HEK293 (cell line): ENCODE data around the gene MEX3C.

Source experiments
- CTCF ChIP-seq: fragments of 450-650 bp; formaldehyde crosslinking; IDR thresholded peaks from 2 replicates; pipeline ENCODE4 v1.5.1; 2016; ENCODE audit warnings: missing biosample characterization, missing genetic modification characterization
- SCRT1 ChIP-seq: fragments of 450-650 bp; formaldehyde crosslinking; IDR thresholded peaks from 2 replicates; pipeline ENCODE4 v1.5.1; 2016; ENCODE audit warnings: missing biosample characterization, missing genetic modification characterization, borderline replicate concordance
- SP2 ChIP-seq: fragments of 450-650 bp; formaldehyde crosslinking; IDR thresholded peaks from 2 replicates; pipeline ENCODE4 v1.5.1; 2016; ENCODE audit warnings: missing biosample characterization, missing genetic modification characterization
- TCF7L2 ChIP-seq: IDR thresholded peaks from 2 replicates; pipeline ENCODE4 v1.6.1; 2011; ENCODE audit warnings: low read depth, mild to moderate bottlenecking, inconsistent platforms, low read length, moderate library complexity, borderline replicate concordance
- ZBTB8A ChIP-seq: fragments of 450-650 bp; formaldehyde crosslinking; IDR thresholded peaks from 2 replicates; pipeline ENCODE4 v1.5.1; 2016; ENCODE audit warnings: missing biosample characterization, missing genetic modification characterization
- ZNF292 ChIP-seq: fragments of 450-650 bp; formaldehyde crosslinking; IDR thresholded peaks from 2 replicates; pipeline ENCODE4 v1.5.1; 2016; ENCODE audit warnings: low read depth, missing biosample characterization, missing genetic modification characterization, borderline replicate concordance
- ZNF747 ChIP-seq: fragments of 450-650 bp; formaldehyde crosslinking; IDR thresholded peaks from 2 replicates; pipeline ENCODE4 v1.5.1; 2016; ENCODE audit warnings: missing biosample characterization, missing genetic modification characterization
- TF ChIP-seq, protein P1 (sequence below): fragments of 450-650 bp; formaldehyde crosslinking; IDR thresholded peaks from 2 replicates; pipeline ENCODE4 v1.5.1; 2016; ENCODE audit warnings: missing biosample characterization, missing genetic modification characterization
- TF ChIP-seq, protein P2 (sequence below): fragments of 450-650 bp; formaldehyde crosslinking; IDR thresholded peaks from 2 replicates; pipeline ENCODE4 v1.5.1; 2016; ENCODE audit warnings: missing biosample characterization, missing genetic modification characterization, low read depth
- TF ChIP-seq, protein P3 (sequence below): fragments of 450-650 bp; formaldehyde crosslinking; IDR thresholded peaks from 2 replicates; pipeline ENCODE4 v1.5.1; 2016; ENCODE audit warnings: missing biosample characterization, missing genetic modification characterization

DNA sequence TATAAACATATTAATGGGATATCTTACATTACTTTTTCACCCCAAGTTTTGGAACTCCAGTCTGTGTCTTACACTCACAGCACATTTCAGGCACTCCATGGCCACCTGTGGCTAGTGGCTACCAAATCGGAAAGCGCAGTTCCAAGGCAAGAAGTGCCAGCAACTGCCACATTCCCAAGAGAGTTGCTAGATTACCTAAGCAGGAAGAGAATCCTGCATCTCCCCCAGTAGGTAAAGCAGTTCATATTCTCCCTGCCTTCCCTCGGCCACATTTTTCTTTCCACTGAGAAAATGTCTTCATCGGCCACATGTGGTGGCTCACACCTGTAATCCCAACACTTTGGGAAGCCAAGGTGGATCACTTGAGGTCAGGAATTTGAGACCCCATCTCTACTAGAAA, 62.8 kb downstream of the MEX3C start:
- TF ChIP-seq, protein P1, sequence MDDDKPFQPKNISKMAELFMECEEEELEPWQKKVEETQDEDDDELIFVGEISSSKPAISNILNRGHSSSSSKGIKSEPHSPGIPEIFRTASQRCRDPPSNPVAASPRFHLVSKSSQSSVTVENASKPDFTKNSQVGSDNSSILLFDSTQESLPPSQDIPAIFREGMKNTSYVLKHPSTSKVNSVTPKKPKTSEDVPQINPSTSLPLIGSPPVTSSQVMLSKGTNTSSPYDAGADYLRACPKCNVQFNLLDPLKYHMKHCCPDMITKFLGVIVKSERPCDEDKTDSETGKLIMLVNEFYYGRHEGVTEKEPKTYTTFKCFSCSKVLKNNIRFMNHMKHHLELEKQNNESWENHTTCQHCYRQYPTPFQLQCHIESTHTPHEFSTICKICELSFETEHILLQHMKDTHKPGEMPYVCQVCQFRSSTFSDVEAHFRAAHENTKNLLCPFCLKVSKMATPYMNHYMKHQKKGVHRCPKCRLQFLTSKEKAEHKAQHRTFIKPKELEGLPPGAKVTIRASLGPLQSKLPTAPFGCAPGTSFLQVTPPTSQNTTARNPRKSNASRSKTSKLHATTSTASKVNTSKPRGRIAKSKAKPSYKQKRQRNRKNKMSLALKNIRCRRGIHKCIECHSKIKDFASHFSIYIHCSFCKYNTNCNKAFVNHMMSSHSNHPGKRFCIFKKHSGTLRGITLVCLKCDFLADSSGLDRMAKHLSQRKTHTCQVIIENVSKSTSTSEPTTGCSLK (tag by site-specific recombination) = no peak
- TF ChIP-seq SCRT1 (tag by site-specific recombination) (no peak), SP2 (no peak), CTCF (tag by site-specific recombination) (no peak), TCF7L2 (no peak), ZNF292 (tag by site-specific recombination) (no peak), ZBTB8A (tag by site-specific recombination) (no peak), ZNF747 (tag by site-specific recombination) (no peak)
- TF ChIP-seq, protein P2, sequence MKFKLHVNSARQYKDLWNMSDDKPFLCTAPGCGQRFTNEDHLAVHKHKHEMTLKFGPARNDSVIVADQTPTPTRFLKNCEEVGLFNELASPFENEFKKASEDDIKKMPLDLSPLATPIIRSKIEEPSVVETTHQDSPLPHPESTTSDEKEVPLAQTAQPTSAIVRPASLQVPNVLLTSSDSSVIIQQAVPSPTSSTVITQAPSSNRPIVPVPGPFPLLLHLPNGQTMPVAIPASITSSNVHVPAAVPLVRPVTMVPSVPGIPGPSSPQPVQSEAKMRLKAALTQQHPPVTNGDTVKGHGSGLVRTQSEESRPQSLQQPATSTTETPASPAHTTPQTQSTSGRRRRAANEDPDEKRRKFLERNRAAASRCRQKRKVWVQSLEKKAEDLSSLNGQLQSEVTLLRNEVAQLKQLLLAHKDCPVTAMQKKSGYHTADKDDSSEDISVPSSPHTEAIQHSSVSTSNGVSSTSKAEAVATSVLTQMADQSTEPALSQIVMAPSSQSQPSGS (tag by site-specific recombination) = no peak
- TF ChIP-seq, protein P3, sequence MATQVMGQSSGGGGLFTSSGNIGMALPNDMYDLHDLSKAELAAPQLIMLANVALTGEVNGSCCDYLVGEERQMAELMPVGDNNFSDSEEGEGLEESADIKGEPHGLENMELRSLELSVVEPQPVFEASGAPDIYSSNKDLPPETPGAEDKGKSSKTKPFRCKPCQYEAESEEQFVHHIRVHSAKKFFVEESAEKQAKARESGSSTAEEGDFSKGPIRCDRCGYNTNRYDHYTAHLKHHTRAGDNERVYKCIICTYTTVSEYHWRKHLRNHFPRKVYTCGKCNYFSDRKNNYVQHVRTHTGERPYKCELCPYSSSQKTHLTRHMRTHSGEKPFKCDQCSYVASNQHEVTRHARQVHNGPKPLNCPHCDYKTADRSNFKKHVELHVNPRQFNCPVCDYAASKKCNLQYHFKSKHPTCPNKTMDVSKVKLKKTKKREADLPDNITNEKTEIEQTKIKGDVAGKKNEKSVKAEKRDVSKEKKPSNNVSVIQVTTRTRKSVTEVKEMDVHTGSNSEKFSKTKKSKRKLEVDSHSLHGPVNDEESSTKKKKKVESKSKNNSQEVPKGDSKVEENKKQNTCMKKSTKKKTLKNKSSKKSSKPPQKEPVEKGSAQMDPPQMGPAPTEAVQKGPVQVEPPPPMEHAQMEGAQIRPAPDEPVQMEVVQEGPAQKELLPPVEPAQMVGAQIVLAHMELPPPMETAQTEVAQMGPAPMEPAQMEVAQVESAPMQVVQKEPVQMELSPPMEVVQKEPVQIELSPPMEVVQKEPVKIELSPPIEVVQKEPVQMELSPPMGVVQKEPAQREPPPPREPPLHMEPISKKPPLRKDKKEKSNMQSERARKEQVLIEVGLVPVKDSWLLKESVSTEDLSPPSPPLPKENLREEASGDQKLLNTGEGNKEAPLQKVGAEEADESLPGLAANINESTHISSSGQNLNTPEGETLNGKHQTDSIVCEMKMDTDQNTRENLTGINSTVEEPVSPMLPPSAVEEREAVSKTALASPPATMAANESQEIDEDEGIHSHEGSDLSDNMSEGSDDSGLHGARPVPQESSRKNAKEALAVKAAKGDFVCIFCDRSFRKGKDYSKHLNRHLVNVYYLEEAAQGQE = no peak
